Measurements from ENCODE around the gene FGF14.

The FGF14 gene

GRCh38 chr13:102132777-102133295 lies 269.0 kb downstream of the FGF14 start:
- Histone ChIP-seq H3K23ac (ENCODE audit: low read length) (no peak overlapping the region), H3K4me3 (ENCODE audit: low read depth, low read length) (no peak overlapping the region), H2AK5ac (ENCODE audit: low read length) (no peak overlapping the region), H3K18ac (ENCODE audit: low read length) (no peak overlapping the region), H3K4me2 (ENCODE audit: low read length) (no peak overlapping the region), H2AFZ (ENCODE audit: insufficient read depth, low read length, poor library complexity) (no peak overlapping the region), H3K36me3 (ENCODE audit: control insufficient read depth in 1 of 2, insufficient read depth in 2 of 2, low read length in 2 of 2) (no peaks in the 10 kb centered on the region), H3K79me2 (ENCODE audit: control insufficient read depth, insufficient read depth, low read length, poor library complexity) (no peaks in the 10 kb centered on the region), H2BK12ac (ENCODE audit: low read length) (no peak overlapping the region), H3K27ac (ENCODE audit: low read depth, low read length) (no peak overlapping the region), H4K8ac (ENCODE audit: low read depth, low read length) (no peak overlapping the region), H3K4ac (ENCODE audit: low read depth, low read length) (no peak overlapping the region), H2BK120ac (ENCODE audit: insufficient read depth, low read length, poor library complexity) (no peak overlapping the region), H2BK5ac (ENCODE audit: low read depth, low read length, poor library complexity) (no peak overlapping the region), H3K4me1 (ENCODE audit: control insufficient read depth in 1 of 2, insufficient read depth in 2 of 2, low read length in 2 of 2) (no peaks in the 10 kb centered on the region), H3K9ac (ENCODE audit: low read length) (no peak overlapping the region), H4K12ac (ENCODE audit: low read depth, low read length) (no peak overlapping the region), H3K27me3 (ENCODE audit: insufficient read depth, low read length) (no peaks in the 10 kb centered on the region), H4K91ac (ENCODE audit: low read depth, low read length) (no peak overlapping the region), H3K9me3 (ENCODE audit: insufficient read depth, low read depth, low read length) (no peaks in the 10 kb centered on the region), H3K14ac (ENCODE audit: low read length) (no peak overlapping the region), H3K79me1 (ENCODE audit: low read length) (no peaks in the 10 kb centered on the region)
- WGBS (ENCODE audit: extremely low coverage, insufficient coverage, insufficient read length): no CpG with 5 or more reads among the region's 3 CpGs
- no peak for DNase-seq

GRCh38 chr13:102131246-102131645 lies 270.6 kb downstream of the FGF14 start:
- no peak overlapping the region for H4K12ac ChIP-seq (ENCODE audit: low read depth, low read length)
- no CpG with 5 or more reads among the region's 2 CpGs for WGBS (ENCODE audit: extremely low coverage, insufficient coverage, insufficient read length)

GRCh38 chr13:102128216-102128810 lies 273.5 kb downstream of the FGF14 start:
- Histone ChIP-seq H3K23ac (ENCODE audit: low read length) (no peak overlapping the region), H3K79me2 (ENCODE audit: control insufficient read depth, insufficient read depth, low read length, poor library complexity) (no peaks in the 10 kb centered on the region), H3K4me1 (ENCODE audit: control insufficient read depth in 1 of 2, insufficient read depth in 2 of 2, low read length in 2 of 2) (no peaks in the 10 kb centered on the region), H3K14ac (ENCODE audit: low read length) (no peak overlapping the region), H2BK120ac (ENCODE audit: insufficient read depth, low read length, poor library complexity) (no peak overlapping the region), H2AFZ (ENCODE audit: insufficient read depth, low read length, poor library complexity) (no peak overlapping the region), H4K12ac (ENCODE audit: low read depth, low read length) (no peak overlapping the region), H3K27me3 (ENCODE audit: insufficient read depth, low read length) (no peaks in the 10 kb centered on the region), H3K4me2 (ENCODE audit: low read length) (no peak overlapping the region), H2BK5ac (ENCODE audit: low read depth, low read length, poor library complexity) (no peak overlapping the region), H3K9ac (ENCODE audit: low read length) (no peak overlapping the region), H4K91ac (ENCODE audit: low read depth, low read length) (no peak overlapping the region), H3K9me3 (ENCODE audit: insufficient read depth, low read depth, low read length) (no peaks in the 10 kb centered on the region), H3K4me3 (ENCODE audit: low read depth, low read length) (no peak overlapping the region), H3K18ac (ENCODE audit: low read length) (no peak overlapping the region), H3K4ac (ENCODE audit: low read depth, low read length) (no peak overlapping the region), H3K79me1 (ENCODE audit: low read length) (no peaks in the 10 kb centered on the region), H2AK5ac (ENCODE audit: low read length) (no peak overlapping the region), H3K36me3 (ENCODE audit: control insufficient read depth in 1 of 2, insufficient read depth in 2 of 2, low read length in 2 of 2) (no peaks in the 10 kb centered on the region), H3K27ac (ENCODE audit: low read depth, low read length) (no peak overlapping the region), H4K8ac (ENCODE audit: low read depth, low read length) (no peak overlapping the region), H2BK12ac (ENCODE audit: low read length) (no peak overlapping the region)
- WGBS (ENCODE audit: extremely low coverage, insufficient coverage, insufficient read length): no CpG with 5 or more reads among the region's 4 CpGs
- DNase-seq: no peak

More at GRCh38 chr13:102131246-102131645, 270.6 kb downstream of the FGF14 start:
- Histone ChIP-seq H3K36me3 (ENCODE audit: control insufficient read depth in 1 of 2, insufficient read depth in 2 of 2, low read length in 2 of 2) (no peaks in the 10 kb centered on the region), H4K91ac (ENCODE audit: low read depth, low read length) (no peak overlapping the region), H3K27ac (ENCODE audit: low read depth, low read length) (no peak overlapping the region), H3K18ac (ENCODE audit: low read length) (no peak overlapping the region), H2BK120ac (ENCODE audit: insufficient read depth, low read length, poor library complexity) (no peak overlapping the region), H3K4me3 (ENCODE audit: low read depth, low read length) (no peak overlapping the region), H3K4me2 (ENCODE audit: low read length) (no peak overlapping the region), H3K23ac (ENCODE audit: low read length) (no peak overlapping the region), H3K79me1 (ENCODE audit: low read length) (no peaks in the 10 kb centered on the region), H3K9me3 (ENCODE audit: insufficient read depth, low read depth, low read length) (no peaks in the 10 kb centered on the region), H3K4ac (ENCODE audit: low read depth, low read length) (no peak overlapping the region), H2AK5ac (ENCODE audit: low read length) (no peak overlapping the region), H2BK12ac (ENCODE audit: low read length) (no peak overlapping the region), H3K79me2 (ENCODE audit: control insufficient read depth, insufficient read depth, low read length, poor library complexity) (no peaks in the 10 kb centered on the region), H3K27me3 (ENCODE audit: insufficient read depth, low read length) (no peaks in the 10 kb centered on the region), H3K9ac (ENCODE audit: low read length) (no peak overlapping the region), H2AFZ (ENCODE audit: insufficient read depth, low read length, poor library complexity) (no peak overlapping the region), H3K4me1 (ENCODE audit: control insufficient read depth in 1 of 2, insufficient read depth in 2 of 2, low read length in 2 of 2) (no peaks in the 10 kb centered on the region), H4K8ac (ENCODE audit: low read depth, low read length) (no peak overlapping the region), H2BK5ac (ENCODE audit: low read depth, low read length, poor library complexity) (no peak overlapping the region), H3K14ac (ENCODE audit: low read length) (no peak overlapping the region)
- no peak for DNase-seq

GRCh38 chr13:102127153-102127552 lies 274.7 kb downstream of the FGF14 start:
- no peak overlapping the region for H2BK120ac ChIP-seq (ENCODE audit: insufficient read depth, low read length, poor library complexity)
- no peak overlapping the region for H3K4me2 ChIP-seq (ENCODE audit: low read length)
- no peak overlapping the region for H2BK5ac ChIP-seq (ENCODE audit: low read depth, low read length, poor library complexity)
- no peaks in the 10 kb centered on the region for H3K79me2 ChIP-seq (ENCODE audit: control insufficient read depth, insufficient read depth, low read length, poor library complexity)
- no peak overlapping the region for H4K8ac ChIP-seq (ENCODE audit: low read depth, low read length)
- H3K4me1 ChIP-seq (ENCODE audit: control insufficient read depth in 1 of 2, insufficient read depth in 2 of 2, low read length in 2 of 2): no peaks in the 10 kb centered on the region
- no peak for DNase-seq
- no peak overlapping the region for H2AK5ac ChIP-seq (ENCODE audit: low read length)
- no CpG with 5 or more reads among the region's 1 CpG for WGBS (ENCODE audit: extremely low coverage, insufficient coverage, insufficient read length)
- no peaks in the 10 kb centered on the region for H3K27me3 ChIP-seq (ENCODE audit: insufficient read depth, low read length)
- H4K91ac ChIP-seq (ENCODE audit: low read depth, low read length): no peak overlapping the region
- no peak overlapping the region for H3K9ac ChIP-seq (ENCODE audit: low read length)
- H2BK12ac ChIP-seq (ENCODE audit: low read length): no peak overlapping the region
- H3K4me3 ChIP-seq (ENCODE audit: low read depth, low read length): no peak overlapping the region
- H3K36me3 ChIP-seq (ENCODE audit: control insufficient read depth in 1 of 2, insufficient read depth in 2 of 2, low read length in 2 of 2): no peaks in the 10 kb centered on the region
- H3K27ac ChIP-seq (ENCODE audit: low read depth, low read length): no peak overlapping the region
- no peak overlapping the region for H3K23ac ChIP-seq (ENCODE audit: low read length)
- no peak overlapping the region for H3K18ac ChIP-seq (ENCODE audit: low read length)
- no peak overlapping the region for H2AFZ ChIP-seq (ENCODE audit: insufficient read depth, low read length, poor library complexity)
- no peak overlapping the region for H4K12ac ChIP-seq (ENCODE audit: low read depth, low read length)
- no peaks in the 10 kb centered on the region for H3K9me3 ChIP-seq (ENCODE audit: insufficient read depth, low read depth, low read length)
- H3K79me1 ChIP-seq (ENCODE audit: low read length): no peaks in the 10 kb centered on the region
- no peak overlapping the region for H3K4ac ChIP-seq (ENCODE audit: low read depth, low read length)
- H3K14ac ChIP-seq (ENCODE audit: low read length): no peak overlapping the region
